ENCODE results near the gene ZFP92.

- TF ChIP-seq GATA2 (IDR thresholded peaks at IDR 0.05; ENCODE audit: low read depth, low read length) (no peak), GATA3 (IDR thresholded peaks at IDR 0.05; ENCODE audit: low read depth, low read length) (no peak)
Observed at GRCh38 chrX:153387987-153388721, 23.1 kb upstream of the ZFP92 start.

Measured in SH-SY5Y (cell line).